Measurements from ENCODE around the gene CACHD1. TPM values are rescaled to one million over a fixed set of nuclear protein-coding genes. Genes with fewer than 3 reads are reported as not detected.

Gene CACHD1
- total RNA-seq = 1.9 and 2.1 TPM in 2 replicates

DNA sequence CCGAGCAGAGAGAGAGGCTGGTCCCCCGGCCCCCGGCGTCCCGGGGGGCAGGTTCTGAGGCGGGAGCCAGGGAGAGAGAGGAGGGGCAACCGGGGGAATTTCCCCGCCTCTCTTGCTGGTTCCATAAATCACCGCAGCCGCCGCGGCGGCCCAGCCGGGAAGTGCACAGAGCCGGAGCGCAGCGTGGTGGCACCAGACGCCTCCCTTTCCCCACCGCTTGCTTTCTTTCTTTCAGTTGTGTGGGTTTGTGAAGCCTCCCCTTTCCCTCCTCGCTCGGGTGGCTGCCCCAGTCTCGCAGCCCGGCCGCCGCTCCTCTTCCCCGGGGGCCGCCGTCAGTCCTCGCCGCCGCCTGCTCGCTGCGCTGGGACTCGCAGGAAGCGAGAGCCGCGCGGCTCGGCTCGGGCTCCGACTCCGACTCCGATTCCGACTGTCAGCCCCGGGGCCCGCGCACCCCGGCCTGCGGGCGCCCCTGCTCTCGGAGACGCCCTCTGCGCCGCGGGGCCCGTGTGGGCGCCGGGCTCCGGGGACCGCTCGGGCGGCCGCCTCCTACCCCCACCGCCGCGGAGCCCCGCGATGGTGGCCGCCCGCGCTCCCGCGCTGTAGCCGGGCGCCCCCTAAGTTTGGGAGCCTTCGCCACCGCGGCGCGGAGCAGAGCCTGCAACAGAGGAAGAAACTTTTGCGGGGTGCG lies at the start of gene CACHD1:
TSS of gene CACHD1 (plus strand) at position 153 of the 688 bp plus-strand sequence. CDS start 616 bp downstream, outside the sequence.

